NCI-H1694 treated with DMSO at 0.1 percent for 48 hours (cell line): ENCODE data around the gene APOL6.
A peak's percentile ranks its signal among the peaks of the same experiment; 100 is the strongest.
"Not testable (repeated sequence)": the region's sequence is repeated elsewhere in the genome, so short reads cannot be mapped to it uniquely, and the experiment has no call there.

Experiments used
- DNase-seq: peaks from one replicate; lab custom pipeline; 2025; lab: John Stamatoyannopoulos, UW

Gene APOL6

DNA sequence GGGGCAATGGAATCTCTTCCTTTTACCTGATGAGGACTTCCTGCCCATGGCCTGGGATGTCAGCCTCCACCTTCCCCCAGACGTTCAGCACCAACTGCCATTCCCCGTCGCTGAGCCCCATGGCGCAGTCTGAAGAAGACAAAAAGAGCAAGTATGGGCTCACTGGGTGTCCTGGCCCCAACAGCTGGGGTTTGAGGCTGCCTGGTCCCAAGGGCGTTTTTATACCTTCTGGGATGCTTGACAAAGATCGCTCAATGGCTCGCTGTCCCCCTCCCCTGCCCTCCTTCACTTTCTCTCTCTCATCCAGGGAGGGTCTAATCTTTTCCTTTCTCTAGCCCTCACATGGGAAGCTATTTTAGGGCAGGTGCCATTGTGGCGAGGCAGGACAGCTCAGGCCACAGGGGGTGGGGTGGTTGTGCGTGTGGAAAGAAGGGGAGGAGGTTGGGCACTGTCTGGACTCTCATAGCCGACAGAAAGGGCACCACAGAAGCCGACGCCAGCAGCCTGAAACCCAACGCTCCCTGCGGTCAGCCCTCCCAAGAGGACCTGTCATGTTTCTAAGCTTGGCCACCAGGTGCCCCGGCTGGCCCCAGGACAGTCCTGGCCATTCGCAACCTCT lies 31.0 kb upstream of the APOL6 start, which contains the start of gene MB:
Gene MB (minus strand): TSS at position 193 of the 619 bp plus-strand sequence. CDS start 72 bp downstream, at position 121.
- no peak for DNase-seq

DNA sequence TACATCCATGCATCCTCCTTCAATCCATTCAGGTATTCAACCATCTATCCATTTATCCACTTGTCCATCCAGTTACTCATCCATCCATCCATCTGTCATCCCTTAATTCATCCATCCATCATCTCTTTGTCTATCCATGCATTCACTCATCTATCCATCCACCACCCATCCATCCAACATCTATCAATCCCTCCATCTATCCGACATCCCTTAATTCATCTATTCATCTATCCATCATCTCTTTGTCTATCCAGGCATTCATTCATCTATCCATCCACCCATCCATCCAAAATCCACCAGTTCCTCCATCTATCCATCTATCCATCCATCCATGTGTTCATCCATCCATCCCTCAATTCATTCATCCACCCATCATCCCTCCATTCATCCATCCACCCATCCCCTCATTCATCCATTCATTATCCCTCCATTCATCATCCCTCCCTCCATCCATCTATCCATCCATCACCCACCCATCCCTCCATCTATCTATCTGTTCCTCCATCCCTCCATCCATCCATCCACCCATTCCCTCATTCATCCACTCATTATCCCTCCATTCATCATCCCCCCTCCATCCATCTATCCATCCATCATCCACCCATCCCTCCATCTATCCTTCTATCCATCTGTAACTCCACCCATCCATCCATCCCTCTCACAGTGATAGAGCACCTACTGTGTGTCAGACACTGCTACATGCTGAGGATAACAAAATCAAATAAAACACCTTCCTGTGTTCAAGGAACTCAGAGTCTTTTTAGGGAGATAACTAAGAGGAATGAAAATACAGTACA lies 29.6 kb upstream of the APOL6 start:
- DNase-seq: no peak

DNA sequence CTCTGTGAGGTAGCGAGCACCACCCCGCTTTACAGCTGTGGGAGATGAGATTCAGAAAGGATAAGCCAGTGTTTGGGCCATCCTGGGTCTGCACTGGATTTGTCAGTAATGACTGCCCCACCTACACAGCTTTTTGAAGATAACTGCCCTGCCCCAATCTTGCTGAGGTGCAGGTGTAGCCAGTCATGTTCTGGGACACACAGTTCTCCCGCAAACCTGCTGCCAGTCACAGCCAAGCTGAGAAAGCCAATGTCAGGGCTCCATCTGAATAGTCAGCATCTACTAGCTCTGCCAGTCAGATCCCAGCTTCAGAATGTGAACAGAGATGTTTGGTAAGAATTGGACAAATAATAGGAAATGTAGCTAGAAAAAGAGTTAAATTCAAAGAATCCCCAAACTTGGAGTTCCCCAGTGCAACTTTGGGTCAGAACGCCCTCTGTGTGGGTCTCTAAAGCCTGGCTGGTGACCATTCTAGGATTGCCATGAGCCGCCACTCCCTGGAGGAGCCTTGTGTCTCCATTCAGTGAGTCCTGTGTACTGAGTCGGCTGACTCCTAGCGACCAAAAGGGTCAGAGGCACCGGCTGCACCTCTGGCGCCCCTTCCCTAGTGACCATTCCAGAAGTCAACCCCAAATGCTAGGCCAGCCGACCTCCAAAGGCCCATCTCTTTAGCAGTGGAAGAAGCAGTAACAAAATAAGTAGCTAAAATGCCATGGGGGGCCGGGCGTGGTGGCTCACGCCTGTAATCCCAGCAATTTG lies 28.7 kb upstream of the APOL6 start:
- no peak for DNase-seq

DNA sequence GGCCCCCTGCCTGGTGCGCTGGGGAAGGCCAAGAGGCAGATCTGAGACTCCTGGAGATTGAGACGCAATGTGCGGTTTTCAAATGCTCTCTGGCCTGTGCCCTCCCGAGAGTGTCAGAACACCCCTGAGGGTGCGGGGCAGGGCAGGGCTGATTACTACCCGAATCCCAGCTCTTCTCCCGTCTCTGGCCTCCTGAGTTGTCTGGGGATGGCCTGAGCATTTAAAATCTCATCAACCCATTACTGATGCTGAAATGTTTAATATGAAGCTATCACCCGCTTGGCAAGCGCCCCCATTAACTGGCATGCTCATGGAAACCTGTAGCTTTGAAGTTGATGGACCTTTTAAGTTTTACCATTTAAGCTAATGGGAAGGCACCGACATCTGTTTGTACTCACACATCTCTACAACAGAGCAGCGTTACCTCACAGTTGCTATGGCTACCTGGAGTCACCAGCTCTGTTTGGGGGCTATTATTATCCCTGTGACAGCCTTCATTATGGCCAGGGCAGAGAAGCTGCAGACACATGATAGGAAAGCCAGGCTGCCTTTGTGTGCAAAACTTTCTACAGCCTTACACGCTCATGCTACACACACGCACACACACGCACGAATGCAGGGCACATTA lies 27.5 kb upstream of the APOL6 start:
- DNase-seq: peak; percentile 55

DNA sequence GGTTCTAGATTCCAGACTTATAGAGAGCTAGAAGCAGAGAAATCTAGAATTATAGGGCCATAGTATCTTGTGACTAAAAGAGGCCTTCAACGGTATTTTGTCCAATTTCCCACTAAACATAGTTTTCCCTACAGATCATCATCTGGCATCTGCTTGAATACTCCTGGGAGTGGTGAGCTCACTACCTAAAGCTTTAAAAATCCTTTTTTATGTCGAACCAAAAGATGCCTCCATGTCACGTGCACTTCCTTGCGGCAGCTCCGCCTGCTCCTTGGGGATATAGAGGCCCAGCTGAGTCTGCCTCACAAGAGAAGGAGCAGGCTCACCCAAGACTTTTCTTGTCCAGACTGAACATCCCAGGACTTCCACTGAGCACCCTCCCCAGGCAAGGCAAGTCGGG lies 26.8 kb upstream of the APOL6 start:
- DNase-seq: no peak

DNA sequence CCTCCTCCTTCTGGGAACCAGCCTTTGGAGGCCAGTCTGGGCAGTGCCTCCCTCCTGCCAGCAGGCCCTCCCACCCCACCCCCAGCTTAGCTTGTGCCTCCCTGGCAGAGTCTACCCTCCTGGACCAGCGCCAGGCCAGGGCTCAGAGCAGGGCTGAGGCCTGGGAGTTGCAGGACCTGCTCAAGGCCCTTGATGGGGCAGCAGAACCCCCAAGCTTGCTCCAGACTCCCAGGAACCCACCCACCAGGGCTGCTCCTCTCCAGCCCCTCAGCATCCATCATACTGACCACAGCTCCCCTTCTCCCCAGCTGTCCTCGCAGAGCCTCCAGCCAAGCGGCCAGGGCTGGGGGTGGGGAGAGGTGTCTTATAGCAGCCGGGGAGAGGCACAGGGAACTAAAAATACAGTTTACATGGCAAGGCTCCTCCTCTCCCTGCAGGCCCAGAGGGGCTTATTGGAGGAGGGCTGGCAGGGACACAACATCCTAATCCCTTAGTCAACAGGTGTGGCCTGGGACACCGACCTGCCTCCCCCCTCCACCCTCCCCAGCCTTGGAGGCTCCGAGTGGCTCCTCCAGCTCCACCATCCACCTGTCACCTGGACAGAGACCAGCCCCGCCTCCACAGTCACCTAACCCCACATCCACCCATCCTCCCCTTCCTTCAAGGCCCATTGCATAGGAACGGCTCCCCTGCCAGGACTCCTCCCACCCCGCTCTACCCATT lies 25.9 kb upstream of the APOL6 start:
- peak; percentile 5 for DNase-seq

DNA sequence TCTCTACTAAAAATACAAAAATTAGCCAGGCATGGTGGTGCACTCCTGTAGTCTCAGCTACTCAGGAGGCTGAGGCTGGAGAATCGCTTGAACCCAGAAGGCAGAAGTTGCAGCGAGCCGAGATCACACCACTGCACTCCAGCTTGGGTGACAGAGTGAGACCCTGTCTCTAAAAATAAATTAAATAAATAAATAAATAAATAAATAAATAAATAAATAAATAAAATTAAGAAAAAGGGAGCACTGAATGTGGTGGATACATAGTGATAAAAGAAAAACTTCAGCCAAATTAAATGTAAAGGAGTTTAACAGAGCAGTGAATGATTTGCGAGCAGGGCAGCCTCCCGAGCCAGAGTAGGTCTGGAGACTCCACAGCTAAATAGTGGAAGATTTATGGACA lies 24.4 kb upstream of the APOL6 start:
- not testable (repeated sequence) for DNase-seq

DNA sequence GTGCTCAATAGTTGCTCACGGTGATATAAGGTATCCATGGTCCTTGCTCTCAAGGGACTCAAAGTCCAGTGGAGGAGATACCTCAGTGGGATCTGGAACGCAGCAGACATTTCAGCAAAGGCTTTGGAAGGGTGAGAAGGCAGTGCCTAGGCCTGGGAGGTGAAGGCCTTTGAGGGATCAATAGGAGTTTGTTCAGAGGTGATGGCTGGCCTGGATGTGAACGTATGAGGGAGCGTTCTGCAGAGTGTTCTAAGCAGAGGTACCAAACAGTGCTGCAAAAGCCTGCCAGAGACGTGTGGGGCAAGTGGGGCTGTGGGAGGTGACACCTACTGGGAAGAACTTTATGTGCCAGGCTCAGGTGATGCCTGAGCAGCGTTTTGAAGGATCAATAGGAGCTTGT lies 23.7 kb upstream of the APOL6 start:
- no peak for DNase-seq

DNA sequence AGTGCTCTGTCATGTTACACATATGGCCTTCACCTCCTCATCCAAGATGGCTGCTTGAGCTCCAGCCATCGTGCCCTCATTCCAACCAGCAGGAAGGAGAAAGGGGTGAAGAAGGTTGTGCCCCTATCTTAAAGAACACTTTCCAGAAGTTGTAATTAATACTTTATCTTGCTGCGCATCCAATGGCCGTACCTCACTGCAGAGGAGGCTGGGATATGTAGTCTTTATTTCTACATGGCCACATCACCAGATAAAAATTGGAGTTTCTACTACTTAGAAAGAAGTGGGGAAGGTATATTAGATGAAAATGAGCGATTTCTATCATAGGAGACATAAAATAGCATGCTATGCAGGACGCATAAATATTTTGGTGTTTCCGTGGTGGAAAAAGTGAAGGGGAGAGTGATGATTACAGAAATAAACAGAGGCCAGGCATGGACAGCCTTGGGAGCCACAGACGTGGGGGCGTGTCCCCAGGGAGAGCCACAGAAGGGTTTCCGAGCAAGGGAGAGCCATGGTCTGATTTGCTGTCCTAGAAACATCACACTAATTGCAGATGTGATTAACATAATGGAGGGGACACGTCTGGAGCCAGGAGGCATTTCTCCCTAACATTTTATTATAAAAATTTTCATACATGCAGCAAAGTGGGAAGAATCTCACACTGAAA lies 22.3 kb upstream of the APOL6 start:
- DNase-seq: no peak

DNA sequence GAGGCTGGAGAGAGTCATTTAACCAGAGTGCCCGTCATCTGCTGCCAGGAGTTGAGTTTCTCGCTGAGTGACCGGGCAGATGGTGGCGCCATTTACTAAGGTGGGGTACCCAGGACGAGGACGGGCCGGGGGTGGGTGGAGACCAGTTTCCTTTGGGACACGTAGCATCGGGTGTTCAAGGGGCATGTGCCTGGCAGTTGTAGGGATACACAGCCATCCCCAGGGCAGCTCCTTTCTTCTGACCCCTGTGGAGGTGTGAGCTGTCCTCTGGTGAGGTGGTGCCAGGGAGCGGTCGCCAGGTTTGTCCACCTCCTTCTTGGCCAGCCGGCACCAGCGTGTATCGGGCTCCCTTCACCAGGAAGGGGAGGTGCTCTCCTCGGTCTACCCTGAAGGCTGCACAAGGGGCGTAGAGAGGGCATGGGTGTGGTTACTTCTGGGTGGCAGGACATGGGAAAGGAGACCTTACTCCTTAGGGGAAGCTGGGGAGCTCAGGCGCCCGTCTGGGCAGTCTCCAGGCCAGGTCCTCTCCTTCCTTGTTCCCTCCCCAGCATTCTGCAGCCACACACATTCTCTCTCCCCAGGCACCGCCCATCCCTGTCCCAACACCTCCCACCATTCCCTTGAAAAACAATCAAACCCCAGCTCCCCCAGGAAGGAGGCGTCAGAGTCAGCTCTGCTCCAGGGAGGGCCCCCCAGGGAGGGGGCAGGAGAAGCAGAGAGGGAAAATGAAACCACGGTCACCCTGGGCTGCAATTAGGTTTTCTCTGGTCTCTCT lies 20.8 kb upstream of the APOL6 start:
- peak; percentile 39 for DNase-seq

DNA sequence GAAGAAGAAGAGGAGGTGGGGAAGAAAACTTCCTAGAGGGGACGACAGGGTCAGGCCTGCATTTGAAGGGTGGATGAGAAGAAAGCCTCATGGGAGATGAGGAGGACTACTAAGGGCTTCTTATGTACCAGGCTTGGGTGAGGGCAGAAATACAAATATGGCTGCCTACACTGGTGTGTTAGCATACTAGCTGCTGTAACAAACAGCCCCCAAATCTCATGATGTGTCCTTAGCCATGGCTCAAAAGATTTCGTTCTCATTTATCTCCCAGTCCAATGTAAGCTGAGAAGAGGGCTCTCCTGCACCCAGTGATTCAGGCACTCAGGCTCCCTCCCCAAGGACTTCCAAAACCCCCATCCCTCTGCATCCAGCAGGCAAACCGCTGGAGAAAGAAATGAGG lies 19.5 kb upstream of the APOL6 start:
- DNase-seq: no peak

DNA sequence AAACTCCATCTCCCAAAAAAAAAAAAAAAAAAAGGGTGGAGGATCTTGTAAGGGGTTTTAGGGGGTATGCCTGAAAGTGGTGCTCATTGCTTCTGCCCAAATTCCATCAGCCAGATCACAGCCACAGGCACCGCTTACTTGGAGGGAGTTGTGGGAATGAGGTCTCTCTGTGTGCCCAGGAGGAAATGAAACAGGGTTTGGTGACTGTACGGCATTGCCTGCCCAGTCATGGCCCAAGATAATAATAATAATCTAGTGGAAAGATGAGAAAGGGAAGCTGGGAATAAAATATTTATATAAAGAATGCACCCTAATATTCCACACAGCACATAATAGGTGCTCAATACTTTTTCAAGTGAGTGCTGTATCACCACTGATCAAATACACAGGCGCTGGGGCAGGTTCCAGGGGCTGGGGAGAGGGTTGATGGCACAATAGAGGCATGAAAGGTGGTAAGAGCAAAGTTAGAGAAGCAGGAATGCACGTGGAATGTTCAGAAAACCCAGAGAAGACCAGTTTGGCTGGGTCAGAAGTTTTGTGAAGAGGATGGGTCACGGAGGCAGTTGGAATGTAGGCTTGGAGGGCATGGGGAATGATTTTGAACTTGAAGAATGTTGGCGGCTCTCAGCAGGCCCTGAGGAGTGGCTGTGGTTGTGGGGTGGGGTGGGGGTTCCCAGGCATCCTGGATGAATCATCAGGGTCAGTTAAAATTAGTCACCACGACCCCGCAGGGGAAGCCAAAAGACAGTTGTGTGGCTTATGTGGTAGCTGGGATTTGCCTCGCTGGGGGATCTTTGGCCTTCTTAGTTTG lies 18.6 kb upstream of the APOL6 start:
- no peak for DNase-seq

DNA sequence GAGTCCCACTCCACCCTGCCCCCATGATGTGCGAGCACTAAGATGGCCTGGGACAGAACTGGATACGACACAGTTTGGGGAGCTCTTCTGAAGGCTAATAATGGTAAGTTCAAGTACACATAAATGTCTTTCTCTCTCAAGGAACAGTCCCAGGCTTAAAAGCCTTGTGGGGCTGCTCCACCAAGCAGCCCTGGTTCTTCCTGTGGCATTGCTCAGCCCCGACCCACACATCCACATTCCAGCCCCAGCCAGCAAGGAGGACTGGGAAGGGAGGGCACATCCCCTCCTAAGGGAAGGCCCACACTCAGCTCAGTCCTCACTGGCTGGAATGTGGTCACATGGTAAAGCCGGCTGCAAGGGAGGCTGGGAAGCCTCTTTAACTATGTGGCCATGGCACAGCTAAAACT lies 17.9 kb upstream of the APOL6 start:
- DNase-seq: no peak

DNA sequence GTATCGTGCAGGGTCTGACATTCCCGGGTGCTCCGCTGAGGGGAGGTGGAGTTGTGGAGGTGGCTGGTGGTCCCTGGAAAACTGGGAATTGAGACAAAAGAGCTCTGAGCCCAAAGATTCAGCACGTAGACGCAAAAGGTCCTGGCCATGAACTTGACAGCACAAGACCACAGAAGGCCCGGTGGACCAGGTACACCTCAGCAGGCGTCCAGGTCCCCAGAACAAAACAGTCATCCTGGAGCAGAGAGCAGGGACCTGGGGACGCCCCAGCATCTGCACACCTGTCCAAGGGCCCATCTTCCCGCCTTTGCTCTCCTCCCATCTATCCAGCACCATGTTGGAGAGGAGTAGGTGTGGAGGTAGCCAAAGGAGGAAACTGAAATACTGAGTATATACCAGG lies 17.4 kb upstream of the APOL6 start:
- no peak for DNase-seq

DNA sequence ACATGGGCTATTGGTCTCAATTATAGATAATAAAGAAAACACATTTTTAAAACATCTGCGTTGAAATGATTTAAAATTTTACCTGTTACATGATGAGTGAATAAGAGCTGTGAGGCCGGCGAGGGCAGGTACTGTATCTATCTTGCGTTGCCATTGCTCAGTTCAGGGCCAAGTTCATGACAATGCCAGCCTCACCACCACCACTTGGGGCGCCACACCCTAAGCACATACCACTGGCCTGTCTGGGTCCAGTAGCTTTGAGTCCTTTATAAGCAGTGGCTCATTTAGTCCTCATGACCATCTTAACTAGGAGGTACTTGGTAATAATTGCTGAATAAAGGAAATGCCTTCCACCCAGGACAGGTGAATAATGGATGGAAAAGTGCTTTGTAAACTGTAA lies 16.6 kb upstream of the APOL6 start:
- DNase-seq: no peak

DNA sequence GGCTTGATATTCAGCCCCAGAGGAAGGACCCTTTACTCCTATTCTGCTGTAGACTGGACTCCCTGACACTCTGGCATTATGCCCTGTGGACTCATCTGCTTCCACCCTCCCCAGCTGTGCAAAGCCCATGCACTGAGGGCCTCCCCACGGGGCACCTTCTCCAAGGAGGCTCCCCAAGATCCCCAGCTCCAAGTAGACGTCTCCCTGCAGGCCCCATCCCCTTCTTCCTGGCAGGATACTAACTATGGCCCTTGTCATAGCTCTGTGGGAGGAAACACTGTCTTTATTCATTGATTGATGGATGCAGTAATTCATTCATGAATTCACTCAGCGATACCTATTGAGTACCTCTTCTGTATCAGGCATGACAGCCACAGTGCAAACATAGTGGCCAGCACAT lies 15.3 kb upstream of the APOL6 start:
- no peak for DNase-seq

DNA sequence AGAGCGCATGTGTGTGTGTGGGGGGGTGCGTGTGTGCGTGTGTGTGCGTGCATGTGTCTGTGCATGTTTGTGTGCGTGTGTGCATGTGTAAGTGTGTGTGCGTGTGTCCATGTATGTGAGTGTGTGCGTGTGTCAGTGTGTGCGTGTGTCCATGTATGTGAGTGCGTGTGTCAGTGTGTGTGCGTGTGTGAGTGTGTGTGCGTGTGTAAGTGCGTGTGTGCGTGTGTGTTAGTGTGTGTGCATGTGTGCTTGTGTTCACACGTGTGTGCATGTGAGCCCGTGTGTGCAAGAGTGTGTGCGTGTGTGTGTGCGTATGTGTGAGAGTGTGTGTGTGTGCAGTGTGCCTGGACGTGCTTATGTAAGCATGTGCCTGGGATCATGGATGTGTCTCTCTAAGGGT lies 14.7 kb upstream of the APOL6 start:
- DNase-seq: no peak

DNA sequence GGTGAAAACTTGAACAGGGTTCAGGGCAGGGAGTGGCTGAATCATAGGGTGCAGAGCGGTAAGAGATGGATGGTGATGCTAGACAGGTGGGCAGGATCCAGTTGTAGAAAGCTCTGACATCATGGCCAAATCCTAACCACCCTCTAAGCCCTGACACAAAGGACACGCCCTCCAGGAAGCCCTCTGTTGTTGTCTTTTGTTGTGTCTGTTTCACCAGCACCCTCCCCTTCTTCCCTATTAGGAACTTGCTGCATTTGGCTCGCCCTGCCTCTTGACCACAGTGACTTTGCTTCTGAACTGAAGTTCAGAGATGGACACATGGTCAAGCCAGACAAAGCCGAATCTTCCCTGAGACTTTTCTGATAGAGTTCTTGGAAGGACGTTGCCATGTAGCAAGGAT lies 14.2 kb upstream of the APOL6 start:
- DNase-seq: no peak

DNA sequence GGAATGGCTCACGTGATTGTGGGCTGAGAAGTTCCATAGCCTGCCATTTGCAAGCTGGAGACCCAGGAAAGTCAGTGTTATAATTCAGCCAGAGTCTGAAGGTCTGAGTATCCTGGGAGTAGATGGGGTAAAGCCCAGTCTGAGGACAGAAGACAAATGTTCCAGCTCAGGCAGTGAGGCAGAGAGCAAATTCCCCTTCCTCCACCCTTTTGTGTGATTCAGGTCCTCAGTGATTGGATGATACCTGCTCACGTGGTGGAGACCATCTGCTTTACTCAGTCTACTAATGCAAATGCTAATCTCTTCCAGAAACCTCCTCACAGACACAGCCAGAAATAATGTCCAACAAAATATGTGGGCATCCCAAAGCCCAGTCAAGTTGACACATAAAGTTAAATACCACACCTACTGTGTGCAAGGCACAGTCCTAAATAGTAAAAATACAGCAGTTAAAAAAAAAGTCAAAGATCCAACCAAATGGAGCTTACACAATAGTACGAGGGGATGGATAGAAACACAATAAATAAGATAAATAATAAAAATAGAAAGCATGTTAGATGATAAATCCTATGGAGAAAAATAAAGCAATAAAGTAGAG lies 13.2 kb upstream of the APOL6 start:
- no peak for DNase-seq
